ENCODE results near the gene IL12RB1. TPM values are rescaled to one million over a fixed set of nuclear protein-coding genes. Genes with fewer than 3 reads are reported as not detected.

Gene IL12RB1
- total and polyA plus RNA-seq, 2 of the 13 experiments (the other 11 are each of a cell fraction or from before 2014, with no cell fraction given) = 0.03 to 0.04 TPM

DNA sequence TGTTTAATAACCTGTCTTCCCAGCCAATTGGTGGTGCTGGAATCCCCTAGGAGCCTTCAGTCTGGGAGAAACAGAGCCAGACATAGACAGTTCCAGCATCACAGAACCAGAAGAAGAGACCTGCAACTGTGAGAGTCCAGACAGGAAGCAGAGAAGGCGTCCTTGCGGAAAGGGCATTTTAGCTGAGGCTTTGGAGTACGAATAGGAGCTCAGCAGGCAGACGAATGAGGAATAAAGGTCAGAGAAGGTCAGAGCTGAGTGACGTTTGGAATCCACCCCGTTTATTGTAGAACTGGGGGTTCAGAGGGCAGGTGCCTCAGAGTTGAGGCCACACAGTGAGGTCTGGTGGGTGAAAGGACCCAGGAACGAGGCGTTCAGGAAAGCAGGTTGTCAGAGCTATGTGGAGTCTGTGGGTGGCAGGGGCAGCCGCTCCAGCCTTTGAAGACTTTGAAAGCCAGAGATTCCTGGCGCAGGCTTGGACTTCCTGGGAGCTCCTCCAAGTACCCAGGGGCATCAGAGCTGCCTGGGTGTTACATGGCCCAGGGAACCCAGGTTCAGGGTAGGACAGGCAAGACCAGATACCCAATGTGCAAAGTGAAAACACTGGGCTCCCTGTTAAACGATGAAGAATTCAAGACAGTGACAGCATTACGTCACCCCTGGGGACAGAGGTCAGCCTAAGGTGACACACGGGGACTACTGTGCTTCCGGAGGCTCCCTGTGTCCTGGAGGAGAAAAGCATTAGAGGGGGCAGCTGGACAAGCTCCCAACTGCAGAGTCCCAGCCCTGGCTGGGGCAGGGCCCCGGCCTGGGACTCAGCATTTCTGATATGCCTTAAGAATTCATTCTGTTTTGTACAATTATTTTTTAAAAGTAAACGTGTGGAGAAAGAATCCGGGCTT lies 73.3 kb downstream of the IL12RB1 start (continued):
- no peak for TF ChIP-seq SNAPC4 (CRISPR knock-in tag; IDR thresholded peaks at IDR 0.05)
- TF ChIP-seq NFYC (CRISPR knock-in tag; IDR thresholded peaks at IDR 0.05) = no peak
- TF ChIP-seq, protein P1, sequence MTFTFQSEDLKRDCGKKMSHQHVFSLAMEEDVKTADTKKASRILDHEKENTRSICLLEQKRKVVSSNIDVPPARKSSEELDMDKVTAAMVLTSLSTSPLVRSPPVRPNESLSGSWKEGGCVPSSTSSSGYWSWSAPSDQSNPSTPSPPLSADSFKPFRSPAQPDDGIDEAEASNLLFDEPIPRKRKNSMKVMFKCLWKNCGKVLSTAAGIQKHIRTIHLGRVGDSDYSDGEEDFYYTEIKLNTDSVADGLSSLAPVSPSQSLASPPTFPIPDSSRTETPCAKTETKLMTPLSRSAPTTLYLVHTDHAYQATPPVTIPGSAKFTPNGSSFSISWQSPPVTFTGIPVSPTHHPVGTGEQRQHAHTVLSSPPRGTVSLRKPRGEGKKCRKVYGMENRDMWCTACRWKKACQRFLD (CRISPR knock-in tag; IDR thresholded peaks at IDR 0.05; ENCODE audit: borderline replicate concordance) = 0 out of 2 replicates have a peak, but pooled peaks have one; percentile 50
- TF ChIP-seq, protein P2, sequence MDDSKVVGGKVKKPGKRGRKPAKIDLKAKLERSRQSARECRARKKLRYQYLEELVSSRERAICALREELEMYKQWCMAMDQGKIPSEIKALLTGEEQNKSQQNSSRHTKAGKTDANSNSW (CRISPR knock-in tag; IDR thresholded peaks at IDR 0.05; ENCODE audit: borderline replicate concordance) = no peak
- peak; percentile 68 for TF ChIP-seq ZMYM4 (CRISPR knock-in tag; IDR thresholded peaks at IDR 0.05)
- TF ChIP-seq ZFP90 (CRISPR knock-in tag; IDR thresholded peaks at IDR 0.05; ENCODE audit: borderline replicate concordance) = peak; percentile 29; the same call in 1 of the 2 replicates
- TF ChIP-seq PHF5A (CRISPR knock-in tag; IDR thresholded peaks at IDR 0.05; ENCODE audit: low read depth, unreplicated experiment) = no peak
- no peak for TF ChIP-seq BORCS8-MEF2B (CRISPR knock-in tag; IDR thresholded peaks at IDR 0.05)
- no peak for TF ChIP-seq ZNF720 (CRISPR knock-in tag; IDR thresholded peaks at IDR 0.05)
- TF ChIP-seq ZNF512 (CRISPR knock-in tag; IDR thresholded peaks at IDR 0.05) = no peak
- no peak for TF ChIP-seq NONO (IDR thresholded peaks at IDR 0.05)
- TF ChIP-seq NONO (CRISPR knock-in tag; conservative IDR thresholded peaks at IDR 0.05) = 0 out of 2 replicates have a peak, but pooled peaks have one; percentile 52
- TF ChIP-seq DNMT1 (CRISPR knock-in tag; IDR thresholded peaks at IDR 0.05) = no peak
- no peak for TF ChIP-seq SMYD3 (CRISPR knock-in tag; IDR thresholded peaks at IDR 0.05)
- no peak for TF ChIP-seq ZFP37 (CRISPR knock-in tag; IDR thresholded peaks at IDR 0.05; ENCODE audit: borderline replicate concordance)
- TF ChIP-seq ZBTB7B (CRISPR knock-in tag; IDR thresholded peaks at IDR 0.05) = peak; percentile 83
- no peak for TF ChIP-seq KAT7 (CRISPR knock-in tag; IDR thresholded peaks at IDR 0.05; ENCODE audit: borderline replicate concordance)
- 0 out of 2 replicates have a peak, but pooled peaks have one; percentile 25 for TF ChIP-seq HINFP (CRISPR knock-in tag; IDR thresholded peaks at IDR 0.05; ENCODE audit: low read depth)
